ENCODE data around the gene AIRE.
"Not testable (repeated sequence)": the region's sequence is repeated elsewhere in the genome, so short reads cannot be mapped to it uniquely, and the experiment has no call there.

AIRE gene

DNA sequence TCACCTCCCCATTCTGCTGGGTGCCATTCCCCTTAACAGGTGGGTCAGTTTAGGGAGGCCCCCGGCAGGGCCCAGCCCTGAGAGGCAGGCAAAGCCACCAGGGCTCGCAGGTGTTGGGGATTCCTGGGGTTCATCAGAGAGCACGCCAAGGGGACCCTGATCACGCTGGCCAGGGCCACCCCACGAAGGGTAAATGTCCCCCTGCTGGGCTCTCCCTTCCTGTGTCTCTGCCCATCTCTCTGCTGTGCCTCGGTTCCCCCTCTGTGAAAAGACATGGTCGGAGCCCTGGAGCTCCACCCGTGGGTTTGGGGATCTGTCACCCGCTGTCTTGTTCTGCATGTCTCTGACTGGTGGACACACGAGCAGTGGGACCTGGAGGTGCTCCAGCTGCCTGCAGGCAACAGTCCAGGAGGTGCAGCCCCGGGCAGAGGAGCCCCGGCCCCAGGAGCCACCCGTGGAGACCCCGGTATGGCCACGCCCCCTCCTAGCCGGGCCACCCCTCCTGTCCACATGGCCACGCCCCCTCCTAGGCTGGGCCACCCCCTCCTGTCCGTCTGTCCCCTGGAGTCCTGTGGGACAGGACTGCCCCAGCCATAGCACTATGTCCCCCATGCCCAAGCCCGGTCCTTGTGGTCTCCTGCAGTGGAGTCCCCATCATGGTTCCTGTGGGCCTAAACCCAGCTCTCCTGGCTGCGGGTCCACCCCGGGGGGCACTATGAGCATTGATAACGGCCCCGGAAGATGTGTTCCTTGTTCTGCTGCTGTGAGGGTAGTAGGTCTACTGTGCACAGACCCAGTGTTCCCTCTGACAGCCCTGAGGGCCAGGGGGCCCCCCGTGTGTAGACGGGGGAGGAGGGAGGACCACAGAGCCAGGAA lies 6.5 kb downstream of the AIRE start:
- no peak for DNase-seq (ENCODE audit: low read depth)

DNA sequence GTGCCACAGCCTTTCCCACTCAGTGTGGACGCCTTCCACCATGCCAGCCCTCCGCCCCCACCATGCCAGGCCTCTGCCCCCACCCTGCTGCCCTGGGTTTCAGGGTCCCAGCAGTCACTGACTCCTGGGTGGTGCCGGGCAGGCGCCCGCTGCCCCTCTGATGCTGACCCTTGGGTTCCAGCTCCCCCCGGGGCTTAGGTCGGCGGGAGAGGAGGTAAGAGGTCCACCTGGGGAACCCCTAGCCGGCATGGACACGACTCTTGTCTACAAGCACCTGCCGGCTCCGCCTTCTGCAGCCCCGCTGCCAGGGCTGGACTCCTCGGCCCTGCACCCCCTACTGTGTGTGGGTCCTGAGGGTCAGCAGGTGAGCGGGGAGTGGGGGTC lies 7.1 kb downstream of the AIRE start:
- DNase-seq (ENCODE audit: low read depth), result no peak

DNA sequence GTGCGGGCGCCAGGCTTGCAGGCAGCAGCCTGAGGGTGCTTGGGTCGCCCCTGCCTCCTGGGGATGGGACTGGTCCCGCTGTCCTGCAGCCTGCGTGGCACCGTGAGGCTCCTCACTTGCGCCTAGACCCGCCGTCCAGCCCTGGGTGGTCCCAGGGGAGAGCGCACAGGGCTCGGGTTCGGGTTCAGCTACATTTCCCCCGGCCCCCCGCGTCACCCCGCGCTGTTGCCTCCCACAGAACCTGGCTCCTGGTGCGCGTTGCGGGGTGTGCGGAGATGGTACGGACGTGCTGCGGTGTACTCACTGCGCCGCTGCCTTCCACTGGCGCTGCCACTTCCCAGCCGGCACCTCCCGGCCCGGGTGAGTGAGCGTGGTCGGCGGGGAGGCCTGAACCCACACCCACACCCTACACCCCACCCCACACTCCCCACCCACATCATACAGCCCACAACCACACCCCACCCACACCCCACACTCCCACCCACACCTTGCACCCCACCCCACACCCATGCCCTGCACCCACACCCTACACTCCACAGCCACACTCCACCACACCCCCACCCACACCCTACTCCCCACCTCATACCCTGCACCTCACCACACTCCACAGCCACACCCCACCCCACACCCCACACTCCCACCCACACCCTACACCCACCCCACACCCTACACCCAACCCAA lies 8.0 kb downstream of the AIRE start:
- DNase-seq (ENCODE audit: low read depth), result no peak

DNA sequence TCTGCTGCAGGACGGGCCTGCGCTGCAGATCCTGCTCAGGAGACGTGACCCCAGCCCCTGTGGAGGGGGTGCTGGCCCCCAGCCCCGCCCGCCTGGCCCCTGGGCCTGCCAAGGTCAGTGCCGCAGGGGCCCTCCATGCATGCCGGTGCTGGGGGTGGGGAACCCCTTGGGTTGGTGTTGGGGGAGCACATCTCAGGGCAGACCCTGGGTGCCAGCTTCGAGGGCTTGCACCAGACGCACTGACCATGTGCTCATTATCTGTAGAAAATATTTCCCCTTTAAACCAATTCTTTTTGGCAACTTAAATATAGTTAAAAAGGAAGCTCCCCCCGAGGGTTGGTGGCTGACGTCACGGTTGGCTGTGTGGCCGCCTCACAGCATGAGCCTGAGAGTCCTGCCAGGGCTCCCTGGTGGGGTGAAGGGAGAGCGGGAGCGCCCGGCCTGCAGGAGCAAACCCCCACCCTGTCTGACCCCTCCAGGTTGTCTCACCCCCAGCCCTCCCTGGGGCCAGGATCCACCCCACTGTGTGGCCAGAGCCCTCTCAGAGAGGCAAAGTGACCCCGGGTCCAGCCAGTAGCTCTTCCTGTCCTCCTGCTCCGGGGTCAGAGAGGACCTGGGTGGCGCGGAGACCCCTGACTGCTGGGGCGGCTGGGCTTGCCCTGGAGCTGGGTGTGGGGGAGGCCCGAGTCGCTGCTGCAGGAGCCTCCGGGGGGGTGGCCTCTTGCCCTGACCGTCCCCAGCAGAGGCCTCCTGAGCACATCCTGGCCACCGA lies 8.9 kb downstream of the AIRE start:
- DNase-seq (ENCODE audit: low read depth), result no peak

DNA sequence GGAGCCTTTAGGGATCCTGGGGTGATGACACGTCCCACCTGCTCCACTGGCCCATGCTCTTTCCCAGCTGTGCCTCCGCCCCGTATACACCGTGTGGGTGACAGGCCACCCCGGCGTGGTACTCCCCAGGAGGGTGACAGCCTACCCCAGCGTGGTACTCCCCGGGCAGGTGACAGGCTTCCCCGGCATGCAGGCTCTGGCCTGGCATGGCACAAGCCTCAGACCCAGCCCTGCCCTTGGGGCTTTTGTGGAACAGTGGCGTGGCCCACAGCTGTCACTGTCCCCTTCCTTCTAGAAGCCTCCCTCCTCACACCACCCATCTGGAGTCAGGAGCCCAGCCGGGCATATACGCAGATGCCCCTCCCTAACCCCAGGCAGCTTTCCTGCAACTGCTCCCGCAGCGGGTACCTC lies 9.5 kb downstream of the AIRE start:
- DNase-seq (ENCODE audit: low read depth), result no peak

DNA sequence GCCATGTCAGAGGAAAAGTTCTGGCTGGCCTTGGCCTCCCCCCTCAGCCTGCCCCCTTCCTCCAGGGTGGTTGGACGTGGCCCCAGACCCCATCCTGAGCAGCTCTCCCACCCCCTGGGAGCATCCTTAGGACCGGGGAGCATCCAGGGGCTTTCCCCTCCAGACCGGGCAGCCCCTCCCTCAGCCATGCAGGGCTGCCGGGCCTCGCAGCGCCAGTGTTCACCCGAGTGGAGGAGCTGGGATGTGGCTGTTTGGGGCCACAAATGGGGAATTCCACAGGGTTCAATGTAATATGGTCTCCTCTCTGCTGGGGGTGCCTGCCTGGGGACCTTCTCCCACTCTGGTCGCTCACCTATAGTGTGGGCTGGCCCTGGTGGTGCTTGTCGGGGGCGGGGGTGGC lies 10.0 kb downstream of the AIRE start:
- DNase-seq (ENCODE audit: low read depth), result no peak

DNA sequence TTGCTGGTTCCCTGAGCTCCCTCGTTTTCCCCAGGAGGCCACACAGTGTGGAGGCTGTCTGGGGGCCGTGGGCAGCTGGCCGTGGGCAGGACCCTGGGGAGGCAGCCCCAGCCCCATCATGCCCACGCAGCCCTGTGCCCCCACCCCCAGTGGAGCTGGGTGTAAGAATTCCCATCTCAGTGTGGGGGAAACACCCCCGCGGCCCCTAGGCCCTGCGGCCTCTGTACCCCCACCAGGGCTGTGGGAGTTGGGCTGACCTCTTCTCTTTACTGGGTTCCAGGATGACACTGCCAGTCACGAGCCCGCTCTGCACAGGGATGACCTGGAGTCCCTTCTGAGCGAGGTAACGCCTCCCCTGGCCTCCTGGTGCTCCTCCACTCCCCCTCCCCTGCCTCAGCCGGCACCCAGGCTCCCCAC lies 10.4 kb downstream of the AIRE start:
- DNase-seq (ENCODE audit: low read depth), result no peak

DNA sequence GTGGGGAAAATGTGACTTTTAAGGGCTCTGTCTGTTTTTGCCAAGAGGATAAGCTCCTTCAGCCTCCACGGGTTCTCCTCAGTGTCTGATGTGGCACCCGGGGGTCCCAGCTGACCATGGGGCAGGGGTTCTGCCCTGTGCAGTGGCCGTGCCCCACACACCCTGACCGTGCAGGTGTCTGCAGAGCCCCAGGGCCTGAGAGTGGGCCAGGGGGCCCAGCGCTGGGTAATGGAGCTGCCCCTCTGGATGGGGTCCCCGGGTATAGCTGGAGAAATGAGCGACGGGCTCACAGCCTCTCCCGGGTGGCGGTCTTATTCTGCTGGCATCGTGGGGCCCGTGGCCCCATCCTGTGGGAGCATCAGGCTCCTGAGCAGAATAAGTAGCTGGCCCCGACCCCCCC lies 11.2 kb downstream of the AIRE start:
- no peak for DNase-seq (ENCODE audit: low read depth)

DNA sequence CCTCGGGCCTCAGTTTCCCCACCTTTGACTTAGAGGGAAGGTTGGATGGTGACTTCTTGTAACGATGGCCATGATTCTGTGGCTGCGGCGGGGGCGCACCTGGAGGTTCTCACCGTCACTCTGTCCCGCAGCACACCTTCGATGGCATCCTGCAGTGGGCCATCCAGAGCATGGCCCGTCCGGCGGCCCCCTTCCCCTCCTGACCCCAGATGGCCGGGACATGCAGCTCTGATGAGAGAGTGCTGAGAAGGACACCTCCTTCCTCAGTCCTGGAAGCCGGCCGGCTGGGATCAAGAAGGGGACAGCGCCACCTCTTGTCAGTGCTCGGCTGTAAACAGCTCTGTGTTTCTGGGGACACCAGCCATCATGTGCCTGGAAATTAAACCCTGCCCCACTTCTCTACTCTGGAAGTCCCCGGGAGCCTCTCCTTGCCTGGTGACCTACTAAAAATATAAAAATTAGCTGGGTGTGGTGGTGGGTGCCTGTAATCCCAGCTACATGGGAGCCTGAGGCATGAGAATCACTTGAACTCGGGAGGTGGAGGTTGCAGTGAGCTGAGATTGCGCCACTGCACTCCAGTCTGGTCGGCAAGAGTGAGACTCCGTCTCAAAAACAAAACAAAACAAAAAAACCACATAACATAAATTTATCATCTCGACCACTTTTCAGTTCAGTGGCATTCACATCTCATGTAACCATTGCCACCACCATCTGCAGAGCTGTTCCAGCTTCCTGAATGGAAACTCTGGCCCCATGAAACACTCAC lies 12.0 kb downstream of the AIRE start:
- DNase-seq (ENCODE audit: low read depth), result peak; percentile 44

DNA sequence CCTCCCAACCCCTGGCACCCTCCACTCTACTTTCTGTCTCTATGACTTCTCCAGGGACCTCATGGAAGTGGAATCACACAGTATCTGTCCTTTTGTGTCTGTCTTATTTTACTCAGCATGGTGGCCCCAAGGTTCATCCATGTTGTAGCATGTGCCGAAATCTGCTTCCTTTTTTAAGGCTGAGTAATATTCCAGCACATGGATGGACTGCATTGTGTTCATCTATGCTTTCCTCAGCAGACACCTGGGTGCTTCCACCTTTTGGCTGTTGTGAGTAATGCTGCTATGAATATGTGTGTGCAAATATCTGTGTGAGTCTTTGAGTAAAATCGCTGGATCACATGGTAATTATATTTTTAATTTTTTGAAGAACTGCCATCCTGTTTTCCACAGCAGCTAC lies 12.6 kb downstream of the AIRE start:
- no peak for DNase-seq (ENCODE audit: low read depth)

DNA sequence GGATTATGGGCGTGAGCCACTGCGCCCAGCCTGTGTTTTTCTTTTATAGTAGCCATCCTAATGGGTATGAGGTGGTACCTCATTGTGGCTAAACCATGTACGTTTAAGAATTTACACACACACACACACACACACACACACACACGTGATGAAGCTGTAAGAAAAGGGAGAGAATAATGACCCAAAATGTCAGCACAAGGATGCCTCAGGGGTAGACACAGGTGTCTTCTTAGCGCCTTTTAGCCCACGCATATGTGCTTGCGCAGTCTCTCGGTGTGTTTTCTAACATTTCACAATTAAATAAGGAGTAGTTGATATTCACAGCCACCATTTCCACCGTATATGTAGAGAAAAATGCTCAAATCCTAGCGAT lies 13.4 kb downstream of the AIRE start:
- DNase-seq (ENCODE audit: low read depth), result no peak

DNA sequence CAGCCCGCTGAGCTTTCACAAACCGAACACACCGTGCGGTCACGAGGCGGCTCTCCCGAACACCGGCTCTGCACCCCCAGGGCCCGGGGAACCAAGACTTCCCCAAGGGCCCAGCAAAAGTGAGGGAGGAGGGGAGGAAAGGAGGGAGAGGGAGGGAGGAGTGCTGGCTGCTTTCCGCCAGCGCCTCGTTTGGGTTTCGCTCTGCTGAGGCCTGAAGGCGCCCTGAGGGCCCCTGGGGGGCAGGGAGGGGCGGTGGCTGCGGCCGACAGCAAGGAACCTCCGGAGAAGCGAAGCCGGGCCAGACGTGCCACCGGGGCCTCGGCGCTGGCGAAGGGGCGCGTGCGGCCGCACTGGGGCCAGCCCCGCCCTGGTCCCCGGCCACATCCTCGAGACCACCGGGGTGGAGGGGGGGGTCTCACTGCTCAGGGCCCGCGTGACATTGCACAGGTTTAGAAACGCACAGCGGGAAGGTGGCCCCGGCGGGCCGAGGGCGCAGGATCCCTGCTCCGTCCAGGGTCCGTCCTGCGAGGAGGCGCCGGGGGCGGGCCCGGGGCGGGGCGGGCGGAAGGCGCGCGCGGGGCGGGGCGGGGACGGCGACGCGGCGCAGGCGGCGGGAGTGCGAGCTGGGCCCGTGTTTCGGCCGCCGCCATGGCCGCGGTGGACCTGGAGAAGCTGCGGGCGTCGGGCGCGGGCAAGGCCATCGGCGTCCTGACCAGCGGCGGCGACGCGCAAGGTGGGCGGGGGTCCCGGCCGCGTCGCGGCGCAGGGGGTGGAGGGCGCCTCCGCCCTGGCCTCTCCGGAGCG lies 14.0 kb downstream of the AIRE start, which contains the start of gene PFKL:
Gene PFKL, plus strand, starts transcription at position 596 of the 804 bp plus-strand sequence. Its CDS starts 53 bp downstream, at position 649.
- no peak for DNase-seq (ENCODE audit: low read depth)

DNA sequence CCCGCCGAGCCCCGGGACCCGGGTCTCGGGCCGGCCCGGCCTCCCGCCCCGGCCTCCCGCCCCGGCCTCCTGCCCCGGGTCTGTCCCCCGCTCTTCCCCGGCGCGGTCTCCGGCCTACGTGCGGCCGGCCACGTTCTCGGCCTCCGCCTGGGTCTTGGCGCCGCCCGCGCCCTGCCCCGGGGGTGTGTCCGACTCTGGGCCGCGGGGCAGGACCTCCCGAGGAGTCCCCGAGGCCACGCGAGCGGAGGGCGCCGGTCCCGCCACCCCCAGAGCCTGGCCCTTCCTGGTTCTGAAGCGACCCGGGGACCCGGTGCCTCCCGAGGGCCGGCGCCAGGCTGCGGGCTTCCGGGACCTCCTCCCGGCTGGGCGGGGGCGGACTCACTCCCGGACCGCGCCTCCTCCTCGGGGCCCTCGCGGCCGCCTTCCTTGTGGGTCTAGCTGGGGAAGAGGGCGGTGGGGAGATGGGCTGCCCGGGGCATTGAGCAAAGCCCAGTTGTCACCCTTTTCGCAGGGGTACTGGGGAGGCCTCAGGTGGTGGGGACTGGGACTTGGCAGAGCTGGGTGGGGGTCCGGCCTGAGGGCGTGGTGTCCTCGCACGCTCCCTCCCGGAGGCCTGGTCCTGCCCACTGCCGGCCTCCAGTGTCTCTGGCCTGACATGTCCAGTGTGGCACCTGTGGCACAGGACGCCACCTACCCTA lies 14.7 kb downstream of the AIRE start:
- no peak for DNase-seq (ENCODE audit: low read depth)

DNA sequence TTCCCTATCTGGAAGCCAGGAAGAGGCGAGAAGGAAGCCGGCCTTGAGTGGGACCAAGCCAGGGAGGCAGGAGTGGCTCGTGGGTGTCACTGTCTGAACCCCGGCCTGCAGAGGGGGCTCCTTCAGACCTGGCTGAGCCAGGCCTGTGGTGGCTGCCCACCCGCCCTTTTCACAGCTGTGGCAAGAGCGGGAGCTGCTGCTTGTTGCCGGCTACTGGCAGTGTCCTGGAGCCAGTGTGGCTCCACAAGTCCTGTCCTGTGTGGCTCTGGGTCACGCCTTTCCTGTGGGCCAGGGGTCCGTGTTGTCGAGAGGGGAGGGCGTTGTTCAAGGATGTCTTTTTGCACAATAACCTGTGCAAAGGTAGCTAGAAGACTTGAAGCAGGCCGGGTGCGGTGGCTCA lies 15.5 kb downstream of the AIRE start:
- no peak for DNase-seq (ENCODE audit: low read depth)

DNA sequence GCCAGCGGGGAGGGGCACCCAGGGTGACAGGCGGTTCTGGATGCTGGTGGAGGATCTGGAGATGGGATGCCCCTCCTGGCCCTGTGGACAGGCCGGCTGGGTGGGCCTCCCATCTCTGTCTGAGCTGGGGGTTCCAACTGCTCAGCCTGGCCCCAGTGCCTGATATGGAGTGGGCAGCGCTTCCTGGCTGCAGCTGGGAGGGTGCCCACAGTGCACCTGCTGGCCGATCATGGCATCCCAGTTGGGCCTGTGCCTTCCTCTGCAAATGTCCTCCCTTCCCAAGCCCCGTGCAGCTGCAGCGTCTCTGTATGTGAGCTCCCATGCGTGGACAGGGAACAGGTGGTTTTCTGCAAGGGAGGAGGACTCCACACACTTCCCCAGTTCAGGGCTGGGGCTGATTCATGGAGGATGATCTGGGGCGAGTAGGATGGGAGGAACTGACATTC lies 16.3 kb downstream of the AIRE start:
- DNase-seq (ENCODE audit: low read depth), result no peak

DNA sequence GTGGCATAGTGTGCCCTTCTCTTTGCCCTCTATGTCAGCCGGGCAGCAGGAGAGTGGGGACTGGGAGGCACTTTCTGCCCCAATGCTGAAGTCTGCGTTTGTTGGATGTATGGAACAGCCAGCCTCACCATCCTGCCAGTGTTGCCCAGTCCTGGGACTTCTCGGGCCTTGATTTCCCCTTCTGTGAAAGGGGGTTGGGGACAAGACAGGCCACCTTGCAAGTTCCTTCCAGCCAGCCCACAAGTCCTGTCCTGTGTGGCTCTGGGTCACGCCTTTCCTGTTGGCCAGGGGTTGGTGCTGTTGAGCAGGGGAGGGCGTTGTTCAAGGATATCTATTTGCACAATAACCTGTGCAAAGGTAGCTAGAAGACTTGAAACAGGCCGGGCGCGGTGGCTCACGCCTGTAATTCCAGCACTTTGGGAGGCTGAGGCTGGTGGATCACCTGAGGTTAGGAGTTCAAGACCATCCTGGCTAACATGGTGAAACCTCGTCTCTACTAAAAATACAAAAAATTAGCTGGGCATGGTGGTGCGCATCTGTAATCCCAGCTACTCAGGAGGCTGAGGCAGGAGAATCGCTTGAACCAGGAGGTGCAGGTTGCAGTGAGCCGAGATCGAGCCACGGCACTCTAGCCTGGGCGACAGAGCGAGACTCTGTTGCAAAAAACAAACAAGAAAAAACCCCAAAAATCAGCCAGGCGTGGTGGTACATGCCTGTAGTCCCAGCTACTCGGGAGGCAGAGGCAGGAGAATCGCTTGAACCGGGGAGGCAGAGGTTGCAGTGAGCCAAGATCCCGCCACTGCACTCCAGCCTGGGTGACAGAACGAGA lies 17.1 kb downstream of the AIRE start:
- DNase-seq (ENCODE audit: low read depth), result not testable (repeated sequence)

DNA sequence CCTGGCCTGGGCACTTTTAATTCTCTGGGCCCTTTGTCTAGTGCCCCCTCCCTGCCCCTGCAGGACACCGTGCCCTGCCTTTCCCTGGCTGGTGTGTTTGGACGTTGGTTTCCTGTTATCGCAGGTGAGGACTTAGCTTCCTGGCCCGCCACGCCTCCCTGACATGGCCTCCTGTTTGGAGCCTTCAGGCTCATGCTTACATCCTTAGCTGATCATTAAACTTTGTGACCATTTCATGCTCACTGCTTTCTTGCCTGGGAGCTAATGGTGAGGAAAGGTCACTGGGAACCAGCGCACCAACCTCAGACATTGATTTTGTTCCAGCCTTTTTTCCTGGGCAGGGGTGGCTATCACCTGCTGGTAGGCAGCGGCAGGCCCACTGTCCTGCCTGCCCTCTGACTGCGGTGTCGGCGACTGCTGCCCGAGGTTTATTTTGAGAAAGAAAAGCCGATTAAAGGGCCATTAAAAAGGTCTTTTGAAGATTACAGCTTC lies 17.9 kb downstream of the AIRE start:
- no peak for DNase-seq (ENCODE audit: low read depth)

DNA sequence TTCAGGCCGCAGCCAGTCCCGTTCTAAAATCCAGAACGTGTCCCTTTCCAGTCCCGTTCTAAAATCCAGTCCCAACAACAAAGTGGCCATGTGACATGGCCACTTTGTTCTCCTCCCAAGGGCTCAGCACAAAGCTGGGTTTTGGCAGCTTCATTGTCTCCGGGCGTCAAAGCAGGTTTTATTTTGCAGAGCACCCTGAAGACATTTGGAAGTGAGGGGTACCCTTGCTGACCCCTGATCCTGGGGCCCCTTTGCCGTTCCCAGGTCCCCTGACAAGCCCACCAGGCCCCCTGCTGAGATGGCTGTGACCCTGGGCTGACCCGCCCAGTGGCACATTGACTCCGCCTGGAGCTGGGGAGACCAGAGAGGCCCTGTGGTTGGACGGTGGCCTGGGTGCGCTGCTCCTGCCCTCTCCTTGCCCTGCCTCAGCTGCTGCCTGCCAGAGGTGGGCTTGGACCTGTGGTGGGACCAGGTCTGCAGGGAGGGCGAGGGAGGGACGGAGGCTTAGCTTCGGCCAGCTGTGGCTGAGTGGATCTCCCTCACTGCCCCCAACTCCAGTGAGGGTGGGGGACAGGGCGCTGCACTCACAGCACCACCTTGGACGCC lies 18.4 kb downstream of the AIRE start:
- no peak for DNase-seq (ENCODE audit: low read depth)

DNA sequence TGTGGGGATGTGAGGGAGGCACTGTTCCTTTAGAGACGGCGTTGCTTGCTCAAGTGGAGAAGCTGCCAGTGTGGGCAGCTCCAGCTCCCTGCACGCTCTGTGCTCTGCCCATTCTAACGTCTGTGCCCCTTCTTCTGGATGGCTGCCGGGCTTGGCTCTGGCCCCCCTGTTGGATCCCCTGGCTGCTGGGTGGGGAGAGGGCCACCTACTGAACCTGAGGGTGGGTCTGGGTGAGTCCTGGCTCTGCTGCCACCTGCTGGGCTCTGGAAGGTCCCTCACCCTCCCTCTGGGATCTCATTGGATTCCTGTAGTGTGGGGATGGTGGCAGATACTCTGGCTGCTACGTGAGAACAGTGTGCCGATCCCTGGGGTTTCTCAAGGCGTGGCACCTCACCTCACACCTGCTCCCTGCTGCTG lies 19.2 kb downstream of the AIRE start:
- DNase-seq (ENCODE audit: low read depth), result no peak

Data from non-pigmented ciliary epithelial cell (primary cell).